NCI-H345 (cell line): Measurements from ENCODE around the gene NXNL2.

Source experiments
- DNase-seq: peaks from one replicate; lab custom pipeline; 2025; lab: John Stamatoyannopoulos, UW

The NXNL2 gene

GRCh38 chr9:88534456-88535225 lies at the start of gene NXNL2:
NXNL2 (plus strand) TSS chr9:88535178; CDS start chr9:88535435, 257 bp downstream.
- peak; percentile 63 for DNase-seq

- DNase-seq: no peak
These were observed 46.8 kb upstream of the NXNL2 start for GRCh38 chr9:88488166-88488565.

DNA sequence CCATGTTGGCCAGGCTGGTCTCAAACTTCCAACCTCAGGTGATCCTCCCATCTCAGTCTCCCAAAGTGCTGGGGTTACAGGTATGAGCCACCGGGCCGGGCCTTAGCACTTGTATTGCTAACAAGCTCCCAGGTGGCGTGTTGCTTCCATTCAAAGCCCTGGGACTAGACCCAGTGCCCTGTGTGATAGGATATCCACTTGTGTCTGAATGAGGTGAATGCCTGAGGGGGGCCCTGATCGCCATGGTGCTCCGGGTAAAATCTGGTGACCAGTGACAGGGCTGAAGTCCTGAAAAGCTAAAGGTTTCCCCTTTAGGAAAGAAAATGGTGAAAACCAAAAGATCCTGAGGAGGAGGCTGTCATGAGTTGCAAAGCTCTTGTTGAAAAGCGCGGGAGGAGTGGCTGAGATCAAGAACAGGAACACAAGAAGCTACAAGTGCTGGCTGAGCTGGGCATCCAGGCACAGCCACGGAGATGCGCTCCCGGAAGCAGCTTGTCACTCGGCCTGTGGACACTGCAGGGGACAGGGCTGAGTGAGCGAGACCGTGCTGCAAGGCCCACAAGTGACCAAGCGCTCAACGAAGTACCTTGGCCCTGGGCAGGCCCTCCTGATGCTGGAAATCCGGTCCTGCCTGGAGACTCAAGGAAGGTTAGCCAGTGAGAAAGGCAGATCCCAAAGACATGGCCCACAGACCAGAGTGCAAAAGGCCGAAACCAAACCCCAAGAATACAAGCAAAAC lies 39.8 kb upstream of the NXNL2 start:
- no peak for DNase-seq

- DNase-seq: no peak
These were observed 37.8 kb upstream of the NXNL2 start for GRCh38 chr9:88497224-88497623.

DNA sequence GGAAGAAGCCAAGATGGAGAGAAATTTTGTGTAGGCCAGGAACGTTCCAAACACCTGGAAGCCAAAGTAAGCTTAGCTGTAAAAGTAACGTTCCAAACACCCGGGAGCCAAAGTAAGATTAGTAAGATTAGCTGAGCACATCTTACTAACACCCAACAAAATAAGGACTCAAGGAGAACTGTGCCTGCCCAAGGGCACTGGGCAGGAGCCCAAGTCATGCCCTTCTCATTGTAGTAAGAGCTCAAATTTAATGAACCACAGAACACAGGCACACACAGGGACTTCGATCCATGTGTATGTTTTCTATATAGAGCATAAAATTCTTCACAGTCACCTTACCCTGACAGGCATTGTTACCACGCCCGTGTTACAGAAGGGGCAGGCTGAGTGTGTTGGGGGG lies 36.1 kb upstream of the NXNL2 start:
- DNase-seq: no peak

- no peak for DNase-seq
These were observed 33.9 kb upstream of the NXNL2 start for GRCh38 chr9:88501086-88501485.

DNA sequence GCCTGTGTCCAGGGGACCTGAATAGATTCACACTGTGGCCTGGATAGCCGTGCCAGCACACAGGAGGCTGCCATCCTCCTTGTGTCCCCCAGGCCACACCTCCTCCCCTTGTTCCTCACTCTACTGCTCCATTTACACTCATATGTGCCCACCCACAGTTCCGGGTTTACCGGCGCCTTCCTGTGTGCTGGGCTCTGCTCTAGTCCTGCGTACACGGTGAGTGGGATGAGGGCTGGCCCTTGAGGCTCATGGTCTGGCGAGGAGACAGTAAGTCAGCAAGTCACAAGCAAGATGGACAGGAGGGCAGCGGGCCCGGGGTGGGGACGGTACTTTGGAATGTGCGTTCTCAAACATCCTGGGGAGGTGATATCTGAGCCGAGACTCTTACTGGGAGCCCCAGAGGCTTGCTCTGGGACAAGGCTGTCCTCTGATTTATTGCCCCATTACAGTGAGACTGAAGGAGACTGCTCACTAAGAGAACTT lies 32.4 kb upstream of the NXNL2 start:
- no peak for DNase-seq

GRCh38 chr9:88503081-88503844 lies 31.7 kb upstream of the NXNL2 start:
- no peak for DNase-seq

DNA sequence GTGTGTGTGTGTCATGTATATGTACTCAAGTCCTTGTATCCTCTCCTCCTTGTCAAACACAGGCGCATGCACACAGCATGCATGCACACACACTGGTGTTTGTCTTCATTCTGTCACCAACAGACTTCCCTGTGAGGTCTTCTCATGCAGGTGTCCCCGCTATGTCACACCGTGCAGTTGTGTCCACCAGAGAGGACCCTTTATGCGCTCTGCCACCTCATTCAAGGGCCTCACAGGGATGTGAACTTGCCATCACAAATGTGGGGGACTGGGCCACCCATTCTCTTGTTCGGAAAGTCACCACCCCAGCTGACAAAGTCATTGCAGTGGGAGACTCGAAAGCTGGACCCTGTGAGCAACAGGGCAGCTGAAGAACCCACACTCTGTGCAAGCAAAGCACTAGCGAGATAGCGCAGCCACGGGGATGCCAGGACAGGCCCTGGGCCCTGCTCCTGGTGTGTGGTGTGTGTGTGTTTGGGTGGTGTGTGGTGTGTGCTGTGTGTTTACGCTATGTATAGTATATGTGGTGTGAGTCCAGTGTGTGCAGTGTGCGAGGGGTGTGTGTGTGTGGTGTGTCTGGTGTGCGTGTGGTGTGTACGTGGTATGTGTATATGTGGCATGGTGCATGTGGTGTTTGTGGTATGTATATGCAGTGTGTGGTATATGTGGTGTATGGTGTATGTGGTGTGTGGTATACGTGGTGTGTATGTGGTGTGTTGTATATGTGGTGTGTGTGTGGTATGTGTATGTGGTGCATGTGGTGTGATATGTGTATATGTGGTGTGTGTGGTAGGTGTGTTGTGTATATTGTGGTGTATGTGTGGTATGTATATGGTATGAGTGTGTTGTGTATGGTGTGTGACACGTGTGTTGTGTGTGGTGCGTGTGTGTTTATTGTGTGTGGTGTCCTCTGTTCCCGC lies 30.9 kb upstream of the NXNL2 start:
- no peak for DNase-seq

GRCh38 chr9:88508326-88508725 lies 26.7 kb upstream of the NXNL2 start:
- DNase-seq: no peak

- no peak for DNase-seq
These were observed 23.1 kb upstream of the NXNL2 start for GRCh38 chr9:88511906-88512305.

- no peak for DNase-seq
These were observed 20.7 kb upstream of the NXNL2 start for GRCh38 chr9:88514247-88514646.

DNA sequence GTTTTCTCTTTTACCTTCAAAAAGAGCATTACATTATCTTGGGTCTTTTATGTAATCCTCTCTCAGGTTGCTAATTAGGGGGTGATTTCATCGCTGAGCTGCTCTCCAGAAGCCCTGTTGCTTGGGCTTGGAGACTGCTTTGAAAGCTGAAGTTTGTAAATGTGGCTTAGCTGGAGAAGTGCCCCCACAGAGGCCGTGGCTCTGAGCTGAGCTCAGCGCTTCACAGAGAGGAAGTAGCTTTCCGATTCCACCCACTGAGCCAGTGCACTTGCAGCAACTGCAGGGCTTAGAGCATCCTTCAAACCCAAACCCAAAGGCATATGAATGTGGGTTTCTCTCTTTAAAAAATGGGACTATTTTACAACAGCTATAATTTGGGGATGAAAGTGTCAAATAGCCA lies 13.7 kb upstream of the NXNL2 start:
- DNase-seq: no peak

DNA sequence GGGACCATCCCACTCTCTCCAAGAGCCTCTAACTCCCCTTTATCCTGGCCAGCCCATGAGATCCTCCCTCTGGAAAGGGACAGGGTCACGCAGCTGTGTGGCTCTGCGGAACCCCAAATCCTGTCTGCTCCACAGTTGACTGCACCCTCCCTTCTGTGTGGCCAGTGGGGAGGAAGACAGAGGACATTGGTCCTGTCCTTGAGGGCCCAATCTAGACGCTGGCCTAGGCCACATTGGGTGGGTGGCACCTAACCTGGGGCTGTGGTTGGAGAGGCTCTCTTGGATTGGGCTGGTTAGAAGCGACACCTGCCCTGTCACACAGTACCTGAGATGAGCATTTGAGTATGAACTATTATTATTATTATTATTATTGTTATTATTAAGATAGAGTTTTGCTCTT lies 12.6 kb upstream of the NXNL2 start:
- no peak for DNase-seq

GRCh38 chr9:88523056-88523455 lies 11.9 kb upstream of the NXNL2 start:
- DNase-seq: no peak

- DNase-seq: no peak
These were observed 10.1 kb upstream of the NXNL2 start for GRCh38 chr9:88524911-88525310.

GRCh38 chr9:88527618-88528017 lies 7.4 kb upstream of the NXNL2 start:
- DNase-seq: no peak

GRCh38 chr9:88528080-88528790 lies 6.7 kb upstream of the NXNL2 start:
- DNase-seq: no peak

- DNase-seq: no peak
These were observed 5.5 kb upstream of the NXNL2 start for GRCh38 chr9:88529496-88529895.

GRCh38 chr9:88530051-88530450 lies 4.9 kb upstream of the NXNL2 start:
- no peak for DNase-seq
